OCI-LY7 (cell line): ENCODE measurements around the gene INPP5A. TPM values are rescaled to one million over a fixed set of nuclear protein-coding genes. Genes with fewer than 3 reads are reported as not detected.

ENCODE experiments used
- BruUV-seq: library from RNA; stranded (reverse); fragments of 400-500 nt; replicated peaks from 2 replicates; lab custom pipeline; 2021; lab: Mats Ljungman, UMichigan
- CTCF ChIA-PET: fragments of 300-600 bp; sonication (Branson Sonifier 250); formaldehyde crosslinking; loops from one replicate; lab custom pipeline; 2022; ENCODE audit warnings: antibody characterized with exemption; ENCODE audit not compliant: unreplicated experiment; lab: Charles Lee
- POLR2A ChIA-PET: fragments of 300-600 bp; sonication (Branson Sonifier 250); formaldehyde crosslinking; loops from one replicate; lab custom pipeline; 2022; ENCODE audit warnings: antibody characterized with exemption; lab: Charles Lee
- DNase-seq: peaks from one replicate; pipeline ENCODE4 v3.0.0-alpha.2; 2015; ENCODE audit warnings: low spot score
- H2AFZ ChIP-seq: fragments of 200-600 bp; sonication (generic), shearing (Covaris generic); 2 replicates; pipeline ENCODE4 v1.6.1; 2014; ENCODE audit warnings: mild to moderate bottlenecking, antibody characterized with exemption, low read length, moderate library complexity
- H3K27ac ChIP-seq: fragments of 200-600 bp; sonication (generic); 2 replicates; pipeline ENCODE4 v1.5.1; 2014; ENCODE audit warnings: mixed run types, low read depth, mild to moderate bottlenecking, moderate library complexity, low read length, inconsistent platforms; ENCODE audit not compliant: poor library complexity, severe bottlenecking
- H3K36me3 ChIP-seq: fragments of 200-600 bp; sonication (generic); 2 replicates; pipeline ENCODE4 v1.6.1; 2014; ENCODE audit warnings: mild to moderate bottlenecking, antibody characterized with exemption, low read length, moderate library complexity, mixed read lengths; ENCODE audit not compliant: insufficient read depth
- H3K4me1 ChIP-seq: fragments of 200-600 bp; sonication (generic); 2 replicates; pipeline ENCODE4 v1.5.1; 2014; ENCODE audit warnings: mild to moderate bottlenecking, low read length; ENCODE audit not compliant: insufficient read depth, poor library complexity, severe bottlenecking
- H3K4me2 ChIP-seq: fragments of 200-600 bp; sonication (generic); 2 replicates; pipeline ENCODE4 v1.6.1; 2014; ENCODE audit warnings: mild to moderate bottlenecking, low read length
- H3K4me3 ChIP-seq: fragments of 200-600 bp; sonication (generic); 2 replicates; pipeline ENCODE4 v1.5.1; 2014; ENCODE audit warnings: mild to moderate bottlenecking, low read depth, low read length; ENCODE audit not compliant: poor library complexity, severe bottlenecking
- H3K79me2 ChIP-seq: fragments of 200-600 bp; sonication (generic); 2 replicates; pipeline ENCODE4 v1.6.1; 2016; ENCODE audit warnings: low read depth, mild to moderate bottlenecking, low read length, moderate library complexity, mixed read lengths; ENCODE audit not compliant: insufficient read depth
- H3K9me2 ChIP-seq: fragments of 200-600 bp; sonication (generic); 2 replicates; pipeline ENCODE4 v1.6.1; 2016; ENCODE audit warnings: mild to moderate bottlenecking, low read length, mixed read lengths; ENCODE audit not compliant: insufficient read depth
- H3K9me3 ChIP-seq: fragments of 200-600 bp; sonication (generic); 2 replicates; pipeline ENCODE4 v1.6.1; 2014; ENCODE audit warnings: mild to moderate bottlenecking, mixed run types, low read length, mixed read lengths
- H4K20me1 ChIP-seq: fragments of 200-600 bp; sonication (generic); 2 replicates; pipeline ENCODE4 v1.6.1; 2014; ENCODE audit warnings: mild to moderate bottlenecking, antibody characterized with exemption, low read length, moderate library complexity, mixed read lengths; ENCODE audit not compliant: insufficient read depth
- EZH2phosphoT487 ChIP-seq: fragments of 200-600 bp; sonication (generic); IDR thresholded peaks from 2 replicates; pipeline ENCODE4 v1.6.1; 2018; ENCODE audit warnings: low read depth, borderline replicate concordance, mild to moderate bottlenecking, mixed run types, antibody characterized with exemption, low read length, moderate library complexity, mixed read lengths
- intact Hi-C: fragments of 100-400 bp; cut with micrococcal nuclease; formaldehyde crosslinking; loops from one replicate; pipeline ENCODE4 v1.10.0; 2022; ENCODE audit not compliant: unreplicated experiment
- total RNA-seq, 2 experiments: library from RNA; depleted of rRNA in 1 of 2; stranded (reverse); fragments of >200 nt in 1 of 2; shearing (Covaris generic) in 1 of 2; gene quantifications; 2 replicates each; pipeline ENCODE4 v1.2.3, GENCODE V29; 2014 to 2022
- TF ChIP-seq, protein P1 (sequence below): fragments of 200-600 bp; sonication (generic); conservative IDR thresholded peaks from 2 replicates; pipeline ENCODE4 v1.5.1; 2014; ENCODE audit warnings: mild to moderate bottlenecking, antibody characterized with exemption, low read length, moderate library complexity, mixed read lengths

The INPP5A gene
- total RNA-seq, 2 experiments from 2014 or later, result 14.5 to 18.4 TPM

DNA sequence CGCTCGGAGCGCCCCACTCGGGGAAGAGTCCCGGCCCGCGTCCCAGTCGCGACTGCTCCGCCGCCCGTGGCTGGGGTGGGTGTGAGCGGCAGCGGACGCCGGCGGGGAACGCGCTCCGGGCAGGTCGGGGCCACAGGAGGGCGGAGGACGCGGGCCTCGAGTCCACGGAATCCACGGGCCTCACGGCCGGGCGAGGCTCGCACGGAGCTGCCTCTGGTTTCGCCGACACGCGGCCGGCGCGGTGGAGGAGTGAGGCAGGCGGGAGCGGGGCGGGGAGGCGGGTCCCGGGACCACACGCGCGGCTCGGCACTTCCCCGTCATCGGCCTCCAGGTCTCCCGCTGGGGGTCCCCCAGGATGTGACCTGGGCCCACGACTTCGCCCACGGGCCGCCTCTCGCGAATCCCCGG lies 248.9 kb downstream of the INPP5A start:
- no peak for DNase-seq
- Histone ChIP-seq H3K36me3 (no peaks in the 10 kb centered on the region), H4K20me1 (no peaks in the 10 kb centered on the region), H3K4me1 (no peaks in the 10 kb centered on the region), H3K4me2 (no peak overlapping the region), H3K9me3 (no peaks in the 10 kb centered on the region), H3K9me2 (no peaks in the 10 kb centered on the region), H3K4me3 (no peak overlapping the region), H3K79me2 (no peaks in the 10 kb centered on the region), H2AFZ (no peak overlapping the region), H3K27ac (no peak overlapping the region)
- ChIA-PET POLR2A (no interaction called here), CTCF (no interaction called here)
- BruUV-seq, result no TSS peak
- TF ChIP-seq, protein P1, sequence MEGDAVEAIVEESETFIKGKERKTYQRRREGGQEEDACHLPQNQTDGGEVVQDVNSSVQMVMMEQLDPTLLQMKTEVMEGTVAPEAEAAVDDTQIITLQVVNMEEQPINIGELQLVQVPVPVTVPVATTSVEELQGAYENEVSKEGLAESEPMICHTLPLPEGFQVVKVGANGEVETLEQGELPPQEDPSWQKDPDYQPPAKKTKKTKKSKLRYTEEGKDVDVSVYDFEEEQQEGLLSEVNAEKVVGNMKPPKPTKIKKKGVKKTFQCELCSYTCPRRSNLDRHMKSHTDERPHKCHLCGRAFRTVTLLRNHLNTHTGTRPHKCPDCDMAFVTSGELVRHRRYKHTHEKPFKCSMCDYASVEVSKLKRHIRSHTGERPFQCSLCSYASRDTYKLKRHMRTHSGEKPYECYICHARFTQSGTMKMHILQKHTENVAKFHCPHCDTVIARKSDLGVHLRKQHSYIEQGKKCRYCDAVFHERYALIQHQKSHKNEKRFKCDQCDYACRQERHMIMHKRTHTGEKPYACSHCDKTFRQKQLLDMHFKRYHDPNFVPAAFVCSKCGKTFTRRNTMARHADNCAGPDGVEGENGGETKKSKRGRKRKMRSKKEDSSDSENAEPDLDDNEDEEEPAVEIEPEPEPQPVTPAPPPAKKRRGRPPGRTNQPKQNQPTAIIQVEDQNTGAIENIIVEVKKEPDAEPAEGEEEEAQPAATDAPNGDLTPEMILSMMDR, result no peak
- no peak for TF ChIP-seq EZH2phosphoT487
- intact Hi-C loops, result no loop called here

DNA sequence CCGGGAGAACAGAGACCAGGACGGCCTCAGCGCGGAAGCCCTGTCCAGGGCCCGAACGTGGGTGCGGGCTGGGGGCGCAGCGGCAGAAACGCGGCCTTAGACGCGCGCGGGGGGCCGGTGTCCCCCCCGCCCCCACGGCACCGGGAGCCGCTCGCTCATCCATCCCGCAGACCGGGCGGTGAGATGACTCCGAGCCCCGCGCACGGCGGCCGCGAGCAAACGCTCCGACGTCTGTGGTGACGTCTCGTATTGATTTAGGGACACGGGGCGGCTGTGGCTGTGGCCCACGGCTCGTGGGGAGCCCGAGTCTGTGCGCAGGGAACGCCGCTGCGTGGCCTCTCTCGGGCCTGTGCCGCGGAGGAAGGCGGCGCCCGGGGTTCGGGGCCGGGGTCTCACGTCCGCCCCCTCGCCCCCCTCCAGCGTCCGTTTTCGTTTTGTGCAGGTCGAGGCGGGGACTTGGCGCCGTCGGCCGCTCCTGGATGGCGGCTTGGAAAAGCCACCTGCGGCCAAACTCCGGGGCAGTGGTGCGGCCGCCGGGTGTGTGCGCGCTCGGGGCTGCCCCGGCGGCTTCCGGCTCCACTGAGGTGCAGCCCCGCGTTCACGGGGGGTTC lies 249.4 kb downstream of the INPP5A start:
- intact Hi-C loops, result no loop called here
- Histone ChIP-seq H3K9me3 (no peaks in the 10 kb centered on the region), H3K9me2 (no peaks in the 10 kb centered on the region), H4K20me1 (no peaks in the 10 kb centered on the region), H3K79me2 (no peaks in the 10 kb centered on the region), H3K4me1 (no peaks in the 10 kb centered on the region), H3K4me3 (no peak overlapping the region), H3K36me3 (no peaks in the 10 kb centered on the region), H3K4me2 (no peak overlapping the region), H3K27ac (no peak overlapping the region), H2AFZ (no peak overlapping the region)
- no peak for TF ChIP-seq EZH2phosphoT487
- TF ChIP-seq, protein P1, result no peak
- no TSS peak for BruUV-seq
- no peak for DNase-seq
- ChIA-PET CTCF (no interaction called here), POLR2A (no interaction called here)

GRCh38 chr10:132787495-132788179 lies 250.1 kb downstream of the INPP5A start:
- no peak overlapping the region for H2AFZ ChIP-seq
- no peaks in the 10 kb centered on the region for H3K79me2 ChIP-seq
- H3K4me2 ChIP-seq, result no peak overlapping the region
- no peaks in the 10 kb centered on the region for H4K20me1 ChIP-seq
- TF ChIP-seq, protein P1, result no peak
- no peak for TF ChIP-seq EZH2phosphoT487
- H3K36me3 ChIP-seq, result no peaks in the 10 kb centered on the region
- CTCF ChIA-PET, result no interaction called here
- no peaks in the 10 kb centered on the region for H3K9me2 ChIP-seq
- no TSS peak for BruUV-seq
- no peaks in the 10 kb centered on the region for H3K9me3 ChIP-seq
- no peaks in the 10 kb centered on the region for H3K4me1 ChIP-seq
- intact Hi-C loops, result no loop called here
- POLR2A ChIA-PET, result no interaction called here
- no peak for DNase-seq
- no peak overlapping the region for H3K4me3 ChIP-seq
- no peak overlapping the region for H3K27ac ChIP-seq
